ENCODE results near the gene CDH23. TPM values are rescaled to one million over a fixed set of nuclear protein-coding genes. Genes with fewer than 3 reads are reported as not detected.

The CDH23 gene
- total and polyA plus RNA-seq, 10 donors = 2.0 to 19.9 (median 11.0) TPM

DNA sequence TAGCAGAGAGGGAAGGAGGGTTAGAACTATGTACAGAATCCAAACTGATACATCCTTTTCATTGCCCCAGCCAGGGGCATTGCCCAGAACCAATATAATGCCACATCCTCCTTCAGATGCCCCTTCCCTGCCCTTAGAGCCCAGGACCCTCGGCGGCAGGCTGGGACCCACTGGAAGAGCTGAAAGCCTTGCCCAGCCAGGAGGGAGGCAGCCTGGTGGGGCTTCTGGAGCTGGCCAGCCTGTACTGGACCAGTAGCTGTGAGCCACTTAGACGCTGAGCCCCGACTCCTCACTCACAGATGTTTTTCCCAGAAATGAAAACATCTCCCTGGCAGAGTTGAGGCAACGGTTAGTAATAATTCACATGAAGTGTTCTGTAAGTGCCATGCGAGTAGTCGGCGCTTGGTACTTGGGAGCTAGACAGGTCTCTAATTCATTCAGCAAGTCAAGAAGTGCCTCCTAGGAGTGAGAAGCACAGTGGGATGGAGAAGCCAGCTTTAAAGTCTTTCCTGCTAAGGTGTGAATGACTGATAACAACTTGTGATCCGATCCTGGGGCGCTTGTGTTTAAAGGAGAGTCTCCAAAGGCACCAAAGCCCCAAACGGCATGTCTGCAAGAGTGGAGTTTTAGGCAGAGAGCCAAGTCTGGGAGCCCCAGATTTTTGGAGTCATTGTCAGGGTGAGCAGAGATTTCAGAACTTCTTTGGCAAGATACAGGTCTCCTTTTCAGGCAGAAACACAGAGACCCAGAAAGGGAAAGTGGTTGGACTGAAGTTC is 366.8 kb downstream of the CDH23 start:
- DNase-seq = peak; percentile 74
- Histone ChIP-seq H3K9me3 (no peaks in the 10 kb centered on the region), H3K4me1 (peaks cover 55 to 95% (median 93%) of the 10 kb centered on the region in 6 donors), H3K4me3 (peak overlapping the region in 1 of 8 donors; percentile 11), H3K36me3 (peaks cover 0 to 95% (median 46%) of the 10 kb centered on the region in 6 donors), H3K27me3 (replicated peaks in 1 of 7) (no peaks in the 10 kb centered on the region), H3K27ac (peak overlapping the region in 6 of 8 donors; percentile 39 to 98 (median 95))
- intact Hi-C loops (cut with DNase I; ENCODE audit: low total_unique reads) = no loop called here
- peak; percentile 24 to 72 (median 25) for TF ChIP-seq POLR2AphosphoS5 (IDR thresholded peaks at IDR 0.05)
- TF ChIP-seq POLR2A (IDR thresholded peaks at IDR 0.05) = no peak
- WGBS, 5 donors = 75 to 83% (median 81%) methylated on average over 7 to 11 of the region's 11 CpGs

DNA sequence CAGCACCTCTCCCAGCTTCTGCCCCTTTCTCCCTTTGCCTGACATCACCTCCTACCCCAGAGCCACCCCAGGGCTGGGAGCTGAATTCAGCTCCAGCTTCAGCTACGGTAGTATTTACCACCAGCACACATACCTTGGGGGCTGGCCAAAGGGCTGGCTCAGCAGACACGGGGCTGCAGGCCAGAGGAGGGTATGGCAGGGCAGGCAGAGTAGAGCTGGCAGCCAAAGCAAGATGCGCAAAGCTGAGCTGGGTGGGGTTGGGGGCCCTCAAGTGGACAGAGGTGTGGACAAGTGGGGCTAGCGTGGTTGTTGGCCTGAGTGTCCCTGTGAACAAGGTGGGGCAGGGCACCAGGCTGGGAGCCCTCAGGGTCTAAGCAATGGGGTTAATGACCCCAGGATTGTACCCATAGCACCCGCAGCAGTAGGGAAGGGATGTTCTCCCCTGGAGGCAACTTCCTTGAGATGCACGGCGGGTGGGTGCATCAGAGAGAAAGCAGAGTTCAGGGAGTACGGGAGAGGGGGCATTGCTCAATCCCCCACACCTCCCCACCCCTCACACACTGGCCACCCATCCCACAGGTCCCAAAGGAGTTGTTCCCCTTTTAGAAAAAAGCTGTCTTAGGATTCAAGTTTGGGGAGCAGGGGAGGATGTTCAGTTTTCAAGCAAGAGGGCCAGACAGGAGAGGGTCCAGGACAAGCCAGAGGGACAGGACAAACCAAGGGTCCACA is 368.6 kb downstream of the CDH23 start:
- H3K4me1 ChIP-seq = peaks cover 70 to 100% (median 99%) of the 10 kb centered on the region in 6 donors
- WGBS, 5 donors = 47 to 72% (median 68%) methylated on average over 8 of the region's 8 CpGs
- H3K27ac ChIP-seq = peak overlapping the region; percentile 30 to 98 (median 95)
- H3K4me3 ChIP-seq = peak overlapping the region in 3 of 8 donors; percentile 7 to 81 (median 12)
- TF ChIP-seq POLR2AphosphoS5 (IDR thresholded peaks at IDR 0.05) (peak in 2 of 3 donors; percentile 26 to 74), POLR2A (IDR thresholded peaks at IDR 0.05) (no peak)
- TF ChIP-seq, protein P1, sequence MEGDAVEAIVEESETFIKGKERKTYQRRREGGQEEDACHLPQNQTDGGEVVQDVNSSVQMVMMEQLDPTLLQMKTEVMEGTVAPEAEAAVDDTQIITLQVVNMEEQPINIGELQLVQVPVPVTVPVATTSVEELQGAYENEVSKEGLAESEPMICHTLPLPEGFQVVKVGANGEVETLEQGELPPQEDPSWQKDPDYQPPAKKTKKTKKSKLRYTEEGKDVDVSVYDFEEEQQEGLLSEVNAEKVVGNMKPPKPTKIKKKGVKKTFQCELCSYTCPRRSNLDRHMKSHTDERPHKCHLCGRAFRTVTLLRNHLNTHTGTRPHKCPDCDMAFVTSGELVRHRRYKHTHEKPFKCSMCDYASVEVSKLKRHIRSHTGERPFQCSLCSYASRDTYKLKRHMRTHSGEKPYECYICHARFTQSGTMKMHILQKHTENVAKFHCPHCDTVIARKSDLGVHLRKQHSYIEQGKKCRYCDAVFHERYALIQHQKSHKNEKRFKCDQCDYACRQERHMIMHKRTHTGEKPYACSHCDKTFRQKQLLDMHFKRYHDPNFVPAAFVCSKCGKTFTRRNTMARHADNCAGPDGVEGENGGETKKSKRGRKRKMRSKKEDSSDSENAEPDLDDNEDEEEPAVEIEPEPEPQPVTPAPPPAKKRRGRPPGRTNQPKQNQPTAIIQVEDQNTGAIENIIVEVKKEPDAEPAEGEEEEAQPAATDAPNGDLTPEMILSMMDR (IDR thresholded peaks at IDR 0.05 in 8 of 11, conservative IDR thresholded peaks at IDR 0.05 in 3 of 11) = no peak
- no peaks in the 10 kb centered on the region for H3K9me3 ChIP-seq
- peaks cover 0 to 94% (median 35%) of the 10 kb centered on the region in 6 donors for H3K36me3 ChIP-seq
- H3K27me3 ChIP-seq (replicated peaks in 1 of 7) = no peaks in the 10 kb centered on the region
- intact Hi-C loops (cut with DNase I; ENCODE audit: low total_unique reads) = no loop called here
- peak; percentile 77 for DNase-seq

- H3K4me1 ChIP-seq = peaks cover 70 to 100% (median 99%) of the 10 kb centered on the region in 6 donors
- 65 to 82% (median 80%) methylated on average over 21 to 22 of the region's 22 CpGs for WGBS, 5 donors
- peak overlapping the region; percentile 35 to 98 (median 95) for H3K27ac ChIP-seq
- intact Hi-C loops (cut with DNase I; ENCODE audit: low total_unique reads) = no loop called here
- no peaks in the 10 kb centered on the region for H3K27me3 ChIP-seq (replicated peaks in 1 of 7)
- H3K36me3 ChIP-seq = peaks cover 0 to 92% (median 27%) of the 10 kb centered on the region in 6 donors
- TF ChIP-seq, protein P1 (IDR thresholded peaks at IDR 0.05 in 8 of 11, conservative IDR thresholded peaks at IDR 0.05 in 3 of 11) = no peak
- peak; percentile 11 to 81 (median 33) for TF ChIP-seq POLR2AphosphoS5 (IDR thresholded peaks at IDR 0.05)
- H3K4me3 ChIP-seq = peak overlapping the region in 3 of 8 donors; percentile 7 to 81 (median 12)
- DNase-seq = peak; percentile 81
- H3K9me3 ChIP-seq = no peaks in the 10 kb centered on the region
Observed at GRCh38 chr10:71765906-71766716, 369.4 kb downstream of the CDH23 start.

- no peaks in the 10 kb centered on the region for H3K27me3 ChIP-seq (replicated peaks in 1 of 7)
- TF ChIP-seq POLR2A (IDR thresholded peaks at IDR 0.05) = no peak
- TF ChIP-seq, protein P1 (IDR thresholded peaks at IDR 0.05 in 8 of 11, conservative IDR thresholded peaks at IDR 0.05 in 3 of 11) = no peak
- peak; percentile 60 to 72 (median 66) for TF ChIP-seq POLR2AphosphoS5 (IDR thresholded peaks at IDR 0.05)
- peak overlapping the region in 3 of 8 donors; percentile 9 to 81 (median 79) for H3K4me3 ChIP-seq
- H3K4me1 ChIP-seq = peaks cover 76 to 100% (median 99%) of the 10 kb centered on the region in 6 donors
- 14 to 65% (median 37%) methylated on average over 10 of the region's 10 CpGs for WGBS, 5 donors
- peaks cover 0 to 90% (median 19%) of the 10 kb centered on the region in 6 donors for H3K36me3 ChIP-seq
- intact Hi-C loops (cut with DNase I; ENCODE audit: low total_unique reads) = no loop called here
- peak; percentile 92 for DNase-seq
- peak overlapping the region; percentile 22 to 98 (median 95) for H3K27ac ChIP-seq
- no peaks in the 10 kb centered on the region for H3K9me3 ChIP-seq
Observed at GRCh38 chr10:71766717-71767419, 370.1 kb downstream of the CDH23 start.
